AML-193 (cell line): ENCODE data around the gene FSD2.

Experiments used
- DNase-seq, 2 experiments: peaks; one replicate each; lab custom pipeline; 2025; lab: John Stamatoyannopoulos, UW

Gene FSD2

GRCh38 chr15:82805994-82806406, at the start of gene FSD2:
Gene FSD2, minus strand, starts transcription at chr15:82806069. Its CDS starts 18,679 bp downstream, at chr15:82787390.
- no peak for DNase-seq

GRCh38 chr15:82854554-82854953, 48.7 kb upstream of the FSD2 start:
- no peak for DNase-seq

- no peak for DNase-seq
Measured at GRCh38 chr15:82852941-82853561, 47.2 kb upstream of the FSD2 start.

- no peak for DNase-seq
Measured at GRCh38 chr15:82851981-82852511, 46.2 kb upstream of the FSD2 start.

GRCh38 chr15:82851306-82851850, 45.5 kb upstream of the FSD2 start:
- no peak for DNase-seq

GRCh38 chr15:82850731-82851130, 44.9 kb upstream of the FSD2 start:
- DNase-seq: no peak

GRCh38 chr15:82849556-82850512, 44.0 kb upstream of the FSD2 start:
- peak; percentile 45 to 52 for DNase-seq

GRCh38 chr15:82848241-82848993, 42.5 kb upstream of the FSD2 start:
- DNase-seq: no peak

- no peak for DNase-seq
Measured at GRCh38 chr15:82847703-82848102, 41.8 kb upstream of the FSD2 start.

GRCh38 chr15:82846621-82847020, 40.8 kb upstream of the FSD2 start:
- DNase-seq: no peak

GRCh38 chr15:82845686-82846085, 39.8 kb upstream of the FSD2 start:
- no peak for DNase-seq

- DNase-seq: peak in 1 of 2 experiments; percentile 21
Measured at GRCh38 chr15:82843566-82843965, 37.7 kb upstream of the FSD2 start.

- DNase-seq: no peak
Measured at GRCh38 chr15:82840166-82840565, 34.3 kb upstream of the FSD2 start.

GRCh38 chr15:82839136-82839535, 33.3 kb upstream of the FSD2 start:
- DNase-seq: no peak

GRCh38 chr15:82838096-82838735, 32.3 kb upstream of the FSD2 start:
- no peak for DNase-seq

- DNase-seq: no peak
Measured at GRCh38 chr15:82835391-82835917, 29.6 kb upstream of the FSD2 start.

- DNase-seq: no peak
Measured at GRCh38 chr15:82833362-82833682, 27.5 kb upstream of the FSD2 start.

- DNase-seq: peak; percentile 72 to 84
Measured at GRCh38 chr15:82832601-82833361, 26.9 kb upstream of the FSD2 start.

GRCh38 chr15:82831894-82832600, 26.2 kb upstream of the FSD2 start:
- DNase-seq: no peak
